Left ventricle myocardium inferior (tissue), 1 donor: ENCODE measurements around the gene CFH. TPM values are rescaled to one million over a fixed set of nuclear protein-coding genes. Genes with fewer than 3 reads are reported as not detected.
"Not testable (repeated sequence)": the region's sequence is repeated elsewhere in the genome, so short reads cannot be mapped to it uniquely, and the experiment has no call there.

Experiments used
- DNase-seq: peaks from one replicate; pipeline ENCODE4 v3.0.0-alpha.2; 2020
- H3K27ac ChIP-seq: fragments of 200-600 bp; replicated peaks from 2 replicates; pipeline ENCODE4 v1.8.0; 2021
- H3K27me3 ChIP-seq: fragments of 200-600 bp; 2 replicates; pipeline ENCODE4 v1.8.0; 2021; ENCODE audit warnings: low read depth
- H3K36me3 ChIP-seq: fragments of 200-600 bp; 2 replicates; pipeline ENCODE4 v1.8.0; 2021
- H3K4me1 ChIP-seq: fragments of 200-600 bp; 2 replicates; pipeline ENCODE4 v1.8.0; 2021
- H3K4me3 ChIP-seq: fragments of 200-600 bp; 2 replicates; pipeline ENCODE4 v1.8.0; 2021; ENCODE audit warnings: mild to moderate bottlenecking, moderate library complexity
- H3K9me3 ChIP-seq: fragments of 200-600 bp; replicated peaks from 2 replicates; pipeline ENCODE4 v1.8.0; 2021
- intact Hi-C: fragments of 100-400 bp; cut with micrococcal nuclease; formaldehyde crosslinking; loops from one replicate; pipeline ENCODE4 v1.11.0; 2022
- total RNA-seq: library from RNA; stranded (reverse); fragmentation: NEBNext Ultra II Directional; extraction: Animal tissue kit (Norgen Biotek cat#: 25700); gene quantifications from one replicate; pipeline ENCODE4 v1.2.1, GENCODE V29; 2021
- TF ChIP-seq, protein P1 (sequence below): fragments of 200-600 bp; IDR thresholded peaks from 2 replicates; pipeline ENCODE4 v1.8.0; 2021; ENCODE audit warnings: antibody characterized with exemption, mild to moderate bottlenecking, borderline replicate concordance
- donor health status: DM: no; HTN: yes; CAD: no; lungs with severe emphysema.

The CFH gene
- total RNA-seq, 1 donor from 2014 or later = 36.4 TPM

DNA sequence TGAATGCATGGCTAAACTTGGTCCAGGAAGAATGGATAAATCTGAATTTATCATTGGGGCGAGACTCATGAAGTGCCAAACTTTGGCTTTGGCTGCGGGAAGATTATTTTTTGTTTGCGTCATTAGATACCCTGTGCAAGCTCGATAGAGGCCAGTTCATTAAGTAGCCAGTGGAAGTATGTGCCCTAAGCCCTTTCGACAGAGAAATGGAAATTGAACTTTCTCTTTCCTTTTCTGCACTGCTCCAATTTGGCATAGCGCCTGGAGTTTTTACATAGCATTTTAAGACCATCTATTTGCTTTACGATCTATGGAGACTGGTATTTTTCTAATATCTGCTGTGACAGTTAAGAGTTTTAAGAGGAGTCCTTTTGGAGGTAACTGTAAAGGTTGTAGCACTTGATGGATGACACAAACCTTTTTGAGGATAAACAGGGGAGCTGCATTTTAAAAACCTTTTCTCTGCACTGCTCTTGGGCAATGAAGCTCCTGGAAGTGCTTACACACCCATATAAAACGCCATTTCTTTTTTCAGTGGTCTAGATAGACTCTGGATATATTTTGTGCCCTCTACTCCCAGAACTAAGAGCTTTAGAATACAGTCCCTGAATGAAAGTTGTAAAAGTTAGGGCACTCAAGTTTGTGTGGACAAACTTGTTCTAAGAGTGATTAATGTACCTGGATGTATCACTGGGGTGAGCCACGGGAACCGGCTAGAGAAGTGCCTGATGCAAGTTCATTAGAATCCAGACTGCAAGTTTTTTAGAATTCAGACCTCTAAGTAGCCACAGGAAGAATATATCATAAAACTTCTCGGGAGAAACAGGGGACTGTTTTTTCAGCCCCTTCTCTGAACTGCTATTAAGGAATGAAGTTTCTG, 81.5 kb downstream of the CFH start:
- no peak for DNase-seq
- Histone ChIP-seq H3K27me3 (no peaks in the 10 kb centered on the region), H3K36me3 (peaks cover 9% of the 10 kb centered on the region), H3K4me3 (no peak overlapping the region), H3K4me1 (no peaks in the 10 kb centered on the region), H3K9me3 (peaks cover 28% of the 10 kb centered on the region), H3K27ac (no peak overlapping the region)
- TF ChIP-seq, protein P1, sequence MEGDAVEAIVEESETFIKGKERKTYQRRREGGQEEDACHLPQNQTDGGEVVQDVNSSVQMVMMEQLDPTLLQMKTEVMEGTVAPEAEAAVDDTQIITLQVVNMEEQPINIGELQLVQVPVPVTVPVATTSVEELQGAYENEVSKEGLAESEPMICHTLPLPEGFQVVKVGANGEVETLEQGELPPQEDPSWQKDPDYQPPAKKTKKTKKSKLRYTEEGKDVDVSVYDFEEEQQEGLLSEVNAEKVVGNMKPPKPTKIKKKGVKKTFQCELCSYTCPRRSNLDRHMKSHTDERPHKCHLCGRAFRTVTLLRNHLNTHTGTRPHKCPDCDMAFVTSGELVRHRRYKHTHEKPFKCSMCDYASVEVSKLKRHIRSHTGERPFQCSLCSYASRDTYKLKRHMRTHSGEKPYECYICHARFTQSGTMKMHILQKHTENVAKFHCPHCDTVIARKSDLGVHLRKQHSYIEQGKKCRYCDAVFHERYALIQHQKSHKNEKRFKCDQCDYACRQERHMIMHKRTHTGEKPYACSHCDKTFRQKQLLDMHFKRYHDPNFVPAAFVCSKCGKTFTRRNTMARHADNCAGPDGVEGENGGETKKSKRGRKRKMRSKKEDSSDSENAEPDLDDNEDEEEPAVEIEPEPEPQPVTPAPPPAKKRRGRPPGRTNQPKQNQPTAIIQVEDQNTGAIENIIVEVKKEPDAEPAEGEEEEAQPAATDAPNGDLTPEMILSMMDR = no peak
- intact Hi-C loops = no loop called here

DNA sequence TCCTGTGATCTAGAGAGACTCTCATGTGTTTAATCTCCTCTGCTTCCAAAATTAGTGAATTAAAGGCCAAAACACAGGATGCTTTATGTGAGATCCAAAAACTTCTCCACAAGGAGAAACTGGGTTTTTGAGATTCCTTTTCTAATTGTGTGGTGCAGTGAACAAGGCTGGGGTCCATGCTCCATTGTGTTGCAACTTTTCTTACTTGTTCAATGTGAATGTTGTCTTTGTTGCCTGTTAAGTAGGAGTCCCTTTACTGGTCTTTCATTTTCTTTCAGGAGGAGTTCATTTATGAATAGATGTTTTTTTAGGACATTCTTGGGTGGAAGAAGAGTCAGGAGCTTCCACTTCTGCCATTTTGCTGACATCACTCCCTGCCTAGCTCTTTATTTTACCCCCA, 82.2 kb downstream of the CFH start:
- no peak for DNase-seq
- Histone ChIP-seq H3K36me3 (peaks cover 15% of the 10 kb centered on the region), H3K4me3 (no peak overlapping the region), H3K9me3 (peaks cover 35% of the 10 kb centered on the region), H3K27me3 (no peaks in the 10 kb centered on the region), H3K27ac (no peak overlapping the region), H3K4me1 (no peaks in the 10 kb centered on the region)
- intact Hi-C loops = no loop called here
- TF ChIP-seq, protein P1 = no peak

DNA sequence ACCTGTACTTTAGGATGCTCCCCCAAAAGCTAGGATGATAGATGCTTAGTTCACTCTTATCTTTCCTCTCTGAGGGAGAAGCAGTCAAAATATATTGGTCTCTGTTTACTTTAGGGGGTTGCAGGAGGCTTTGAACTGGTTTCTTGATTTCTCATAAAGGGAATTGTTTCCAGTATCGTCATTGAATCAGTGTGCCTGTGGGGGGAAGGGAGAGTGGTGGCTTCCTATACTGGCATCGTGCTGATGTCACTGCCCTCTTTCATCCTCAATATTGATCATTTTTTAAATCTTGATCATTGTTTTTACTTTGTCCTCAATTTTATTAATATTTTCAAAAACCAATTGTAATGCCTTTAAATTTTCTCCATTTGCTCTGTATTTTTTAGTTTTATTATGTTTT, 82.6 kb downstream of the CFH start:
- H3K27me3 ChIP-seq = no peaks in the 10 kb centered on the region
- no peak overlapping the region for H3K27ac ChIP-seq
- TF ChIP-seq, protein P1 = no peak
- intact Hi-C loops = no loop called here
- DNase-seq = no peak
- peaks cover 16% of the 10 kb centered on the region for H3K36me3 ChIP-seq
- peaks cover 37% of the 10 kb centered on the region for H3K9me3 ChIP-seq
- no peaks in the 10 kb centered on the region for H3K4me1 ChIP-seq
- no peak overlapping the region for H3K4me3 ChIP-seq

DNA sequence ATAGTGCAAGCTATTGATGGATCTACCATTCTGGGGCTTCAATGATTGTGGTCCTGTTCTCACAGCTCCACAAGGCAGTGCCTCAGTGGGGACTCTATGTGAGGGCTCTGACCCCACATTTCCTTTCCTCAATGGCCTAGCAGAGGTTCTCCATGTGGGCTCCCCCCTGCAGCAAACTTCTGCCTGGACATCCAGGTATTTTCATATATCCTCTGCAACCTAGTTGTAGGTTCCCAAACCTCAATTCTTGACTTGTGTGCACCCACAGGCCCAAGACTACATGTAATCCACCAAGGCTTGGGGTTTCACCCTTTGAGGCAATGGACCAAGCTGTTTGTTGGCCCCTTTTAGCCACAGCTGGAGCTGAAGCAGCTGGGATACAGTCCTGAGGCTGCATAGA, 86.9 kb downstream of the CFH start:
- Histone ChIP-seq H3K27ac (no peak overlapping the region), H3K4me3 (no peak overlapping the region), H3K27me3 (no peaks in the 10 kb centered on the region), H3K36me3 (peaks cover 28% of the 10 kb centered on the region), H3K9me3 (peaks cover 20% of the 10 kb centered on the region), H3K4me1 (no peaks in the 10 kb centered on the region)
- TF ChIP-seq, protein P1 = no peak
- no peak for DNase-seq
- intact Hi-C loops = no loop called here

DNA sequence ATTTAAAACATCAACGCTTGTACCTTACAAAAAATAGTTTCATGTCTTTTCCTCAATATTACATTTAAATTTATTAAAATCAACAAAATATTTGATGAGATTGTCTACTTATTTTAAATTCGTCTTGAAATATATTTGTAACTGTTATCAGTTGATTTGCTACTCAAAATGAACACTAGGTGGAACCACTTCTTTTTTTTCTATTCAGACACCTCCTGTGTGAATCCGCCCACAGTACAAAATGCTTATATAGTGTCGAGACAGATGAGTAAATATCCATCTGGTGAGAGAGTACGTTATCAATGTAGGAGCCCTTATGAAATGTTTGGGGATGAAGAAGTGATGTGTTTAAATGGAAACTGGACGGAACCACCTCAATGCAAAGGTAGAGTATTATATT, 91.4 kb downstream of the CFH start:
- Histone ChIP-seq H3K9me3 (peaks cover 15% of the 10 kb centered on the region), H3K36me3 (peaks cover 24% of the 10 kb centered on the region)
- H3K27ac ChIP-seq, H3K27me3 ChIP-seq, H3K4me3 ChIP-seq, intact Hi-C loops, DNase-seq, H3K4me1 ChIP-seq: not testable (repeated sequence)
- TF ChIP-seq, protein P1 = peak; percentile 11

DNA sequence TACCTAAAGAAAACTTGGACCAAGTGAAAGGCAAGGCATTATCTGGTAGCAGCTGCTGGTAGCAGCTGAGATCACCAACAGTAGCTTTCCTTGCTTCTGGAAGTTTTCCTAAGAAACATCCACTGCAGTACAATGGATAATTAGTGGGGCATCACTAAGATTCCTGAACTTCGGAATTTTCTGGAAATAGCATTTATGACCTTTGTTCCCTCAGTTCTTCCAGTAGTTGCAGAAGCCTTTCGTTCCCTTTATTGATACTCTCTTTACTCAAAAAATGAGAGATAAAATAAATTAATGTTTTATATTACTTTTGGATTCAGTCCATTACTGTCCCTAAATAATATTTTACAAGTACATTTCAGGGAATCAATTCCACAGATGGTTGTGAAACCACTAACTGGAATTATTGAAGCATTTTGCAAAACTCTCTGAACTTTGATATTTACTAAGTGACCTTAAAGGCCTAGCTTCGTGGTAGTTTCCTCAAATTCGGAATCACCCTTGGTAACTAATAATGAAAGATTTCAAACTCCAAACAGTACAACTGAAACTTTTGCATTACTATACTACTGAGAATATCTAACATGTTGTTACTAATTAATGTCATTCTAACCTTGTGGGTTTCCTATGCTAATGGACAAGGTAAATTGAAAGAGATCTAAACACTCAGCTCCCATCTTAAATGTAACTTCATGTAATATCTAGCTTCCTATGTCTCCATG, 113.3 kb downstream of the CFH start:
- H3K27me3 ChIP-seq, DNase-seq, intact Hi-C loops, H3K4me3 ChIP-seq, H3K4me1 ChIP-seq, H3K36me3 ChIP-seq, H3K27ac ChIP-seq, H3K9me3 ChIP-seq: not testable (repeated sequence)

DNA sequence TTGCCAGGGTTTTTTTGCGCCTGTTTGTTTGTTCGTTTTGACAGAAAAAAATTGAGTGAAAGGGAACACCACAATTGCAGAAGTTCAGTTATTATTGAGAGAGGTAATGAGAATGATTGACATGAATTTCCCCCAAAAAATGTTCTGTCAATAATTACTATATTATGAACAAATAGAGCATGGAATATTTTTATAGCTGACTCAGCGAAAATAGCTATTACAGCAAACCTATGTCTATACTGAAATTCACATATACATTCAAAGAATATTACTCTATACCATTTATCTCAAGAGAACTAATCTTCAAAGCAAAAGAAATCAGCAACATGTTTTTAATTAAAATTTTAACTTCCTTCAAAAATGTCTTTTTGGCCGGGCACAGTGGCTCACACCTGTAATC, 118.0 kb downstream of the CFH start:
- H3K27ac ChIP-seq, H3K36me3 ChIP-seq, H3K4me1 ChIP-seq, H3K9me3 ChIP-seq, H3K4me3 ChIP-seq, DNase-seq, H3K27me3 ChIP-seq, intact Hi-C loops: not testable (repeated sequence)
